Astrocyte of the cerebellum (primary cell): ENCODE data around the gene CYP2C19.

Source experiments
- DNase-seq: peaks from one replicate; pipeline ENCODE4 v3.0.0-alpha.2; 2011; ENCODE audit warnings: low read depth
- H3K4me3 ChIP-seq: 2 replicates; pipeline ENCODE4 v1.5.1; 2011; ENCODE audit warnings: mild to moderate bottlenecking, low read depth, low read length, moderate library complexity
- CTCF ChIP-seq: IDR thresholded peaks from 2 replicates; pipeline ENCODE4 v1.5.1; 2012; ENCODE audit warnings: low read length, low read depth, moderate library complexity, mild to moderate bottlenecking; ENCODE audit errors: missing control alignments
- in situ Hi-C: cut with HindIII; loops from 2 replicates; pipeline ENCODE4 v1.10.0; 2017; ENCODE audit warnings: low sequenced_read_pairs

Gene CYP2C19

GRCh38 chr10:94902570-94902969, 140.1 kb downstream of the CYP2C19 start:
- no peak overlapping the region for H3K4me3 ChIP-seq
- DNase-seq: no peak
- in situ Hi-C loops: no loop called here

More at GRCh38 chr10:94902570-94902969, 140.1 kb downstream of the CYP2C19 start:
- no peak for TF ChIP-seq CTCF
